Umbilical cord (tissue), 2 donors: Measurements from ENCODE around the gene CRYGC. TPM values are rescaled to one million over a fixed set of nuclear protein-coding genes. Genes with fewer than 3 reads are reported as not detected.
"Not testable (repeated sequence)": the region's sequence is repeated elsewhere in the genome, so short reads cannot be mapped to it uniquely, and the experiment has no call there.

ENCODE experiments used
- DNase-seq: peaks from one replicate; pipeline ENCODE4 v3.0.0-alpha.2; 2015; ENCODE audit warnings: low spot score
- total RNA-seq: library from RNA; depleted of rRNA; stranded (reverse); fragments of >200 nt; gene quantifications from one replicate; pipeline ENCODE4 v1.2.3, GENCODE V29; 2014; ENCODE audit warnings: low replicate concordance; ENCODE audit not compliant: insufficient read depth

Gene CRYGC
- total RNA-seq, 1 donor from 2014 or later: not detected

- not testable (repeated sequence) for DNase-seq
Observed at GRCh38 chr2:208138334-208138733, 8.7 kb upstream of the CRYGC start.

- no peak for DNase-seq
Observed at GRCh38 chr2:208136716-208137094, 7.1 kb upstream of the CRYGC start.

- DNase-seq: peak; percentile 97
Observed at GRCh38 chr2:208135794-208136715, 6.4 kb upstream of the CRYGC start.

GRCh38 chr2:208134928-208135586 lies 5.4 kb upstream of the CRYGC start:
- DNase-seq: no peak

GRCh38 chr2:208130712-208131110 lies 1.1 kb upstream of the CRYGC start:
- peak; percentile 97 for DNase-seq

GRCh38 chr2:208128136-208128535 lies 1.5 kb downstream of the CRYGC start:
- no peak for DNase-seq

GRCh38 chr2:208127090-208127489 lies 2.5 kb downstream of the CRYGC start:
- no peak for DNase-seq

- no peak for DNase-seq
Observed at GRCh38 chr2:208125251-208125650, 4.4 kb downstream of the CRYGC start.

GRCh38 chr2:208124013-208124715 lies 5.5 kb downstream of the CRYGC start, which contains the start of gene CRYGD:
TSS of gene CRYGD (minus strand) at chr2:208124524. CDS start at chr2:208124473, 51 bp downstream.
- DNase-seq: peak; percentile 48

- no peak for DNase-seq
Observed at GRCh38 chr2:208122248-208122647, 7.4 kb downstream of the CRYGC start.

- no peak for DNase-seq
Observed at GRCh38 chr2:208118918-208119317, 10.7 kb downstream of the CRYGC start.

- DNase-seq: not testable (repeated sequence)
Observed at GRCh38 chr2:208117390-208117789, 12.2 kb downstream of the CRYGC start.

- DNase-seq: peak; percentile 50
Observed at GRCh38 chr2:208112969-208113368, 16.7 kb downstream of the CRYGC start.

- DNase-seq: not testable (repeated sequence)
Observed at GRCh38 chr2:208112273-208112745, 17.3 kb downstream of the CRYGC start.

GRCh38 chr2:208103616-208104015 lies 26.0 kb downstream of the CRYGC start:
- DNase-seq: peak; percentile 40

- DNase-seq: peak; percentile 60
Observed at GRCh38 chr2:208101716-208102631, 27.7 kb downstream of the CRYGC start.

GRCh38 chr2:208099682-208100470 lies 29.8 kb downstream of the CRYGC start:
- DNase-seq: no peak

- not testable (repeated sequence) for DNase-seq
Observed at GRCh38 chr2:208098701-208099100, 30.9 kb downstream of the CRYGC start.

- DNase-seq: no peak
Observed at GRCh38 chr2:208098267-208098666, 31.4 kb downstream of the CRYGC start.

GRCh38 chr2:208097801-208098200 lies 31.8 kb downstream of the CRYGC start:
- no peak for DNase-seq
